Right ventricle myocardium superior (tissue), 1 donor: ENCODE data around the gene AKIP1. TPM values are rescaled to one million over a fixed set of nuclear protein-coding genes. Genes with fewer than 3 reads are reported as not detected.
"Not testable (repeated sequence)": the region's sequence is repeated elsewhere in the genome, so short reads cannot be mapped to it uniquely, and the experiment has no call there.

Experiments
- ATAC-seq: fragments of 200-7000 bp; cut with Tn5 transposase; one replicate; pipeline ENCODE4 v1.9.1; 2020; ENCODE audit warnings: mild to moderate bottlenecking; ENCODE audit not compliant: poor library complexity
- DNase-seq: peaks from one replicate; pipeline ENCODE4 v3.0.0-alpha.2; 2020
- intact Hi-C: fragments of 100-400 bp; cut with DNase I; formaldehyde crosslinking; loops from one replicate; pipeline ENCODE4 v1.11.2; 2022
- long read RNA-seq: library from polyadenylated mRNA; unstranded; transcript quantifications from one replicate; pipeline ENCODE4 v2.0.0, GENCODE V29; 2021
- total RNA-seq: library from RNA; stranded (reverse); fragmentation: NEBNext Ultra II Directional; extraction: Animal tissue kit (Norgen Biotek cat#: 25700); gene quantifications from one replicate; pipeline ENCODE4 v1.2.1, GENCODE V29; 2021
- donor health status: DM: no; HTN: yes; CAD: no; lungs with severe emphysema.

Gene AKIP1
- 26.8 TPM for total RNA-seq
- long read RNA-seq, transcript AKIP1-203 (6 exons, 1,327 nt) = minor isoform, 7 of 37 reads
- long read RNA-seq, transcript AKIP1-204 (4 exons, 1,084 nt) = minor isoform, 9 of 37 reads
- long read RNA-seq, transcript AKIP1-201 (5 exons, 1,247 nt) = major isoform, 13 of 37 reads
- long read RNA-seq, partial matches to known transcripts = 0 of 37 reads
- long read RNA-seq, other reads (novel, unspliced or antisense) = 4 of 37 reads

- intact Hi-C loops = loop anchor here (5.0 kb wide), 1 partner anchor 229 kb away; the partner anchor contains the start of genes RPL27A and TRIM66
- DNase-seq (peak; percentile 97), ATAC-seq (peak; percentile 97)
Observed at GRCh38 chr11:8911029-8911823, at the start of gene AKIP1. AKIP1 (plus strand) TSS chr11:8911189; CDS start chr11:8911450, 261 bp downstream.

GRCh38 chr11:8863838-8864237 lies 47.2 kb upstream of the AKIP1 start:
- DNase-seq (no peak), ATAC-seq (no peak)
- intact Hi-C loops = no loop called here

GRCh38 chr11:8865304-8865703 lies 45.7 kb upstream of the AKIP1 start:
- ATAC-seq (no peak), DNase-seq (no peak)
- intact Hi-C loops = no loop called here

GRCh38 chr11:8867035-8867434 lies 44.0 kb upstream of the AKIP1 start:
- DNase-seq = no peak
- intact Hi-C loops = no loop called here
- no peak for ATAC-seq

GRCh38 chr11:8867931-8868631 lies 42.9 kb upstream of the AKIP1 start:
- no peak for ATAC-seq
- intact Hi-C loops = no loop called here

GRCh38 chr11:8870411-8871170 lies 40.4 kb upstream of the AKIP1 start:
- intact Hi-C loops = no loop called here
- ATAC-seq = peak; percentile 84
- DNase-seq = peak; percentile 67

More at GRCh38 chr11:8867931-8868631, 42.9 kb upstream of the AKIP1 start:
- no peak for DNase-seq

- peak; percentile 76 for DNase-seq
- peak; percentile 86 for ATAC-seq
- intact Hi-C loops = no loop called here
Observed at GRCh38 chr11:8871171-8871775, 39.7 kb upstream of the AKIP1 start.

- ATAC-seq = no peak
- intact Hi-C loops = no loop called here
- DNase-seq = no peak
Observed at GRCh38 chr11:8871962-8872361, 39.0 kb upstream of the AKIP1 start.

GRCh38 chr11:8873741-8874405 lies 37.1 kb upstream of the AKIP1 start:
- intact Hi-C loops = no loop called here
- ATAC-seq (no peak), DNase-seq (no peak)

GRCh38 chr11:8878771-8879170 lies 32.2 kb upstream of the AKIP1 start:
- no peak for ATAC-seq

GRCh38 chr11:8881585-8881984 lies 29.4 kb upstream of the AKIP1 start:
- ATAC-seq, DNase-seq, intact Hi-C loops: not testable (repeated sequence)

More at GRCh38 chr11:8878771-8879170, 32.2 kb upstream of the AKIP1 start:
- no peak for DNase-seq
- intact Hi-C loops = no loop called here

GRCh38 chr11:8886322-8886721 lies 24.7 kb upstream of the AKIP1 start:
- intact Hi-C loops = no loop called here
- DNase-seq (no peak), ATAC-seq (no peak)

- ATAC-seq, intact Hi-C loops, DNase-seq: not testable (repeated sequence)
Observed at GRCh38 chr11:8891185-8891584, 19.8 kb upstream of the AKIP1 start.

- intact Hi-C loops = no loop called here
- DNase-seq (no peak), ATAC-seq (no peak)
Observed at GRCh38 chr11:8899119-8899753, 11.8 kb upstream of the AKIP1 start.

- DNase-seq = no peak
- no peak for ATAC-seq
- intact Hi-C loops = no loop called here
Observed at GRCh38 chr11:8905528-8906165, 5.3 kb upstream of the AKIP1 start.

- intact Hi-C loops = no loop called here
- no peak for ATAC-seq
- DNase-seq = no peak
Observed at GRCh38 chr11:8907116-8907515, 3.9 kb upstream of the AKIP1 start.

GRCh38 chr11:8908099-8908498 lies 2.9 kb upstream of the AKIP1 start:
- ATAC-seq = no peak
- no peak for DNase-seq
- intact Hi-C loops = no loop called here
